Parathyroid adenoma (tissue), 2 donors: ENCODE data around the gene KRTAP10-5.
"Not testable (repeated sequence)": the region's sequence is repeated elsewhere in the genome, so short reads cannot be mapped to it uniquely, and the experiment has no call there.

Experiments
- H2AFZ ChIP-seq: fragments of 300-600 bp; sonication (generic); one replicate; pipeline ENCODE4 v1.7.0; 2017; ENCODE audit warnings: antibody characterized with exemption, mild to moderate bottlenecking
- H3K27ac ChIP-seq: fragments of 300-600 bp; sonication (generic); one replicate; pipeline ENCODE4 v1.7.0; 2017
- H3K27me3 ChIP-seq: fragments of 300-600 bp; sonication (generic); one replicate; pipeline ENCODE4 v1.7.0; 2017; ENCODE audit warnings: low read length; ENCODE audit not compliant: control insufficient read depth, insufficient read depth
- H3K36me3 ChIP-seq: fragments of 300-600 bp; sonication (generic); one replicate; pipeline ENCODE4 v1.7.0; 2017; ENCODE audit warnings: low read length; ENCODE audit not compliant: control insufficient read depth, insufficient read depth
- H3K4me1 ChIP-seq: fragments of 300-600 bp; sonication (generic); one replicate; pipeline ENCODE4 v1.7.0; 2017; ENCODE audit warnings: control low read depth
- H3K4me2 ChIP-seq: fragments of 300-600 bp; sonication (generic); one replicate; pipeline ENCODE4 v1.7.0; 2017; ENCODE audit warnings: low read length
- H3K4me3 ChIP-seq: fragments of 300-600 bp; sonication (generic); one replicate; pipeline ENCODE4 v1.7.0; 2017; ENCODE audit warnings: low read depth, low read length
- H3K79me2 ChIP-seq: fragments of 300-600 bp; sonication (generic); one replicate; pipeline ENCODE4 v1.7.0; 2017; ENCODE audit warnings: control low read depth
- H3K9ac ChIP-seq: fragments of 300-600 bp; sonication (generic); one replicate; pipeline ENCODE4 v1.7.0; 2017; ENCODE audit warnings: mild to moderate bottlenecking
- H3K9me3 ChIP-seq: fragments of 300-600 bp; sonication (generic); one replicate; pipeline ENCODE4 v1.7.0; 2017; ENCODE audit warnings: low read length; ENCODE audit not compliant: control insufficient read depth
- CTCF ChIP-seq: fragments of 300-600 bp; sonication (generic); IDR thresholded peaks from one replicate; pipeline ENCODE4 v1.7.0; 2017; ENCODE audit warnings: antibody characterized with exemption, mild to moderate bottlenecking
- donor health status: primary hyperparathyroidism.

The KRTAP10-5 gene

GRCh38 chr21:44603109-44603875 lies 22.9 kb upstream of the KRTAP10-5 start:
- H3K27me3 ChIP-seq = no peaks in the 10 kb centered on the region
- TF ChIP-seq CTCF = no peak
- no peak overlapping the region for H2AFZ ChIP-seq
- H3K36me3 ChIP-seq = no peaks in the 10 kb centered on the region
- H3K27ac ChIP-seq = no peak overlapping the region
- H3K4me1 ChIP-seq = no peaks in the 10 kb centered on the region
- H3K79me2 ChIP-seq = no peaks in the 10 kb centered on the region
- no peak overlapping the region for H3K4me2 ChIP-seq
- H3K9me3 ChIP-seq = no peaks in the 10 kb centered on the region
- H3K9ac ChIP-seq = no peak overlapping the region
- no peak overlapping the region for H3K4me3 ChIP-seq

- Histone ChIP-seq H3K4me2 (no peak overlapping the region), H2AFZ (no peak overlapping the region), H3K9me3 (no peaks in the 10 kb centered on the region), H3K27me3 (no peaks in the 10 kb centered on the region), H3K27ac (no peak overlapping the region), H3K4me1 (no peaks in the 10 kb centered on the region), H3K9ac (no peak overlapping the region), H3K79me2 (no peaks in the 10 kb centered on the region), H3K36me3 (no peaks in the 10 kb centered on the region), H3K4me3 (no peak overlapping the region)
- no peak for TF ChIP-seq CTCF
Observed at GRCh38 chr21:44602463-44602850, 22.1 kb upstream of the KRTAP10-5 start.

GRCh38 chr21:44601596-44602462 lies 21.4 kb upstream of the KRTAP10-5 start:
- H3K4me3 ChIP-seq = no peak overlapping the region
- no peak overlapping the region for H2AFZ ChIP-seq
- no peaks in the 10 kb centered on the region for H3K27me3 ChIP-seq
- no peak overlapping the region for H3K4me2 ChIP-seq
- H3K79me2 ChIP-seq = no peaks in the 10 kb centered on the region
- H3K36me3 ChIP-seq = no peaks in the 10 kb centered on the region
- H3K9me3 ChIP-seq = no peaks in the 10 kb centered on the region
- H3K4me1 ChIP-seq = no peaks in the 10 kb centered on the region
- H3K9ac ChIP-seq = no peak overlapping the region
- no peak for TF ChIP-seq CTCF
- H3K27ac ChIP-seq = no peak overlapping the region

GRCh38 chr21:44601091-44601490 lies 20.7 kb upstream of the KRTAP10-5 start:
- H3K36me3 ChIP-seq, H3K4me1 ChIP-seq, H3K4me3 ChIP-seq, H3K4me2 ChIP-seq, H3K9ac ChIP-seq, H3K27me3 ChIP-seq, H3K27ac ChIP-seq, H3K9me3 ChIP-seq, H2AFZ ChIP-seq, H3K79me2 ChIP-seq: not testable (repeated sequence)

GRCh38 chr21:44600118-44600978 lies 19.9 kb upstream of the KRTAP10-5 start, which contains the start of gene KRTAP10-7:
Gene KRTAP10-7, plus strand, starts transcription at chr21:44600597. Its CDS starts 25 bp downstream, at chr21:44600622.
- not testable (repeated sequence) for H3K4me2 ChIP-seq, H3K4me3 ChIP-seq, H3K79me2 ChIP-seq, H3K9ac ChIP-seq, H3K27ac ChIP-seq, H3K36me3 ChIP-seq, H3K27me3 ChIP-seq, H3K9me3 ChIP-seq, H2AFZ ChIP-seq, H3K4me1 ChIP-seq
